Middle frontal gyrus (tissue), 1 donor: ENCODE results near the gene FKBP6.
"Not testable (repeated sequence)": the region's sequence is repeated elsewhere in the genome, so short reads cannot be mapped to it uniquely, and the experiment has no call there.

ENCODE experiments used
- DNase-seq: peaks from one replicate; pipeline ENCODE4 v3.0.0-alpha.2; 2015; ENCODE audit warnings: low spot score; ENCODE audit errors: extremely low spot score

FKBP6 gene

GRCh38 chr7:73394422-73394821 is 66.5 kb downstream of the FKBP6 start:
- no peak for DNase-seq

DNA sequence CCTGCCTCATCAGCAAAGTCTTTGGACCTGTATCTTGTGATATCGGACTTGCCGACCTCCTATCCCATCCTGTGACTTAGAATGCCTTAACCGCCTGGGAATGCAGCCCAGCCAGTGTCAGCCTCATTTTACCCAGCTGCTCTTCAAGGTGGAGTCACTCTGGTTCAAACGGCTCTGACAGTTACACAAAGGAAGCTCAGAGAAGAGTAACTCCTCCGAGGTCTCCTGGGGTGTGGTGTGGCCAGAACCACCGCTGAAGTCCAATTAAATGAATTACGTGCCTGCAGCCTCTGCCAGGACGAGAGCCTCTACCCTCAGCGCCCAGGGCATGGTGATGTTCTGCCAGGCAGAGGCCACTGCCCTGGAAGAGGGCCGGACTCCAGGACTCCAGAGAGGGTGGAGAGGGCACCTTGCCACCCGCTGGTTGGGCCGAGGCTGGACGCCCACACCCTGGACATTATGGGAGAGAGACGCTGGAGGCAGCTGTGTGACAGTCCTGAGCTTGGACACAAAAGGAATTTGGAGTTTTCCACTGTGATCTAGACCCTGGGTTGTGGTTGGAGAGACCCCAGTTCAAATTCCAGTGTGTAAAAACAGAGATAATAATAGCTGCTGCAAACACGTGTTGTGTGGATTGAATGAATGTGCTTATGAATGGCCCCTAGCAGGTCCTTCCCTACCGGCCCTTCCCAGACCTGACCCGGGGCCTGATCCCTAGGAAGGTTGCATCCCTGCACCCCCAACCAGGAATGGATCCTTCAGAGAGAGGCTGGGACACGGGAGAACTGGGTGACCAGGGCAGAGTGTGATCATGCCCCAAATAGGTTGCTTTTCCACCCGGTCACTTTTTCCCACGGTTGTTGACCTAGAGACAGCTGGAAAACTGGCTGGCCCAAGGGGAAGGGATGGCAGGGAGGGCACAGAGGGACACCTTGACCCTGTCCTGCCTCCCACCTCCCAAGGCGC is 67.9 kb downstream of the FKBP6 start:
- DNase-seq: no peak

GRCh38 chr7:73397521-73398281 is 69.7 kb downstream of the FKBP6 start:
- DNase-seq: no peak

- DNase-seq: not testable (repeated sequence)
Measured at GRCh38 chr7:73399185-73400050, 71.5 kb downstream of the FKBP6 start.

DNA sequence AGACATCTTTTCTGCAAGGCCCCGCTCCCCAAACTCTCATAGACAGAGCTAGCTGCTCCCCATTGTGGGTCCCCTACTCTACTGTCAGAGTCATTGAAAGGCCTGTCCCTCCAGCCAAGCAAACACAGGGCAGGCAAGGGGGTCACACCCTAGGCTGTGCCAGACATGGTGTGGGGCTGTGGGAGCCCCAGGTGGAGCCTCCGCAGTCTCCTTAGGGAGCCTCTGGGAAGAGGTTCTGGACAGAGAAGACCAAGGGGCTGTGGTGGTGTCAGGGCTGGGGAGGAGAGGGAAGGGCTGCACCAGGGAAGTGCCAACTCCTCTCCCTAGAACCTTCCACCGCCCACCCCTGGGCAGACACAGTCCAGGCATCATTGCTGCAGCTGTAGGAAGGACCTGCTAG is 76.9 kb downstream of the FKBP6 start:
- not testable (repeated sequence) for DNase-seq
